GM23338 (cell line): ENCODE measurements around the gene REC8.

Experiments
- CREB1 ChIP-seq: fragments of 250-450 bp; sonication (Bioruptor Pico); IDR thresholded peaks from 2 replicates; pipeline ENCODE4 v1.5.0; 2020; ENCODE audit warnings: low read depth, mild to moderate bottlenecking, moderate library complexity
- ETS1 ChIP-seq: IDR thresholded peaks from 2 replicates; pipeline ENCODE4 v1.6.1; 2016; ENCODE audit warnings: antibody characterized with exemption
- EZH2 ChIP-seq: fragments of 200-600 bp; sonication (generic); IDR thresholded peaks from one replicate; pipeline ENCODE4 v1.8.0; 2017; ENCODE audit warnings: antibody characterized with exemption, mild to moderate bottlenecking, low read depth; ENCODE audit not compliant: unreplicated experiment
- EZH2phosphoT487 ChIP-seq: fragments of 200-600 bp; sonication (generic); IDR thresholded peaks from one replicate; pipeline ENCODE4 v1.8.1; 2018; ENCODE audit warnings: antibody characterized with exemption; ENCODE audit not compliant: unreplicated experiment
- JUNB ChIP-seq: IDR thresholded peaks from one replicate; pipeline ENCODE4 v1.6.1; 2016; ENCODE audit warnings: antibody characterized with exemption; ENCODE audit not compliant: unreplicated experiment
- NANOG ChIP-seq: IDR thresholded peaks from 2 replicates; pipeline ENCODE4 v1.6.1; 2016; ENCODE audit warnings: antibody characterized with exemption, borderline replicate concordance
- POLR2AphosphoS5 ChIP-seq: IDR thresholded peaks from 2 replicates; pipeline ENCODE4 v1.6.1; 2016; ENCODE audit warnings: antibody characterized with exemption, low read depth
- ZNF114 ChIP-seq: fragments of 250-450 bp; sonication (Bioruptor Pico); IDR thresholded peaks from 2 replicates; pipeline ENCODE4 v1.5.0; 2020; ENCODE audit warnings: mild to moderate bottlenecking, moderate library complexity
- ZNF331 ChIP-seq: fragments of 250-450 bp; sonication (Bioruptor Pico); IDR thresholded peaks from 2 replicates; pipeline ENCODE4 v1.5.0; 2020; ENCODE audit warnings: low read depth, mild to moderate bottlenecking, moderate library complexity
- ZNF462 ChIP-seq: fragments of 250-450 bp; sonication (Bioruptor Pico); IDR thresholded peaks from 2 replicates; pipeline ENCODE4 v1.5.0; 2020; ENCODE audit warnings: mild to moderate bottlenecking, moderate library complexity
- TF ChIP-seq, protein P1 (sequence below), 2 experiments: fragments of 200-600 bp in 1 of 2; sonication (generic) in 1 of 2; conservative IDR thresholded peaks; 2 replicates each; pipeline versions ENCODE4 v1.5.1 to v1.6.1; 2016 to 2017; ENCODE audit warnings: antibody characterized with exemption in 2 of 2, low read depth in 2 of 2, mild to moderate bottlenecking in 2 of 2, moderate library complexity in 1 of 2
- TF ChIP-seq, protein P2 (sequence below): IDR thresholded peaks from one replicate; pipeline ENCODE4 v1.6.1; 2018; ENCODE audit warnings: antibody characterized with exemption; ENCODE audit not compliant: unreplicated experiment

- TF ChIP-seq, protein P1, sequence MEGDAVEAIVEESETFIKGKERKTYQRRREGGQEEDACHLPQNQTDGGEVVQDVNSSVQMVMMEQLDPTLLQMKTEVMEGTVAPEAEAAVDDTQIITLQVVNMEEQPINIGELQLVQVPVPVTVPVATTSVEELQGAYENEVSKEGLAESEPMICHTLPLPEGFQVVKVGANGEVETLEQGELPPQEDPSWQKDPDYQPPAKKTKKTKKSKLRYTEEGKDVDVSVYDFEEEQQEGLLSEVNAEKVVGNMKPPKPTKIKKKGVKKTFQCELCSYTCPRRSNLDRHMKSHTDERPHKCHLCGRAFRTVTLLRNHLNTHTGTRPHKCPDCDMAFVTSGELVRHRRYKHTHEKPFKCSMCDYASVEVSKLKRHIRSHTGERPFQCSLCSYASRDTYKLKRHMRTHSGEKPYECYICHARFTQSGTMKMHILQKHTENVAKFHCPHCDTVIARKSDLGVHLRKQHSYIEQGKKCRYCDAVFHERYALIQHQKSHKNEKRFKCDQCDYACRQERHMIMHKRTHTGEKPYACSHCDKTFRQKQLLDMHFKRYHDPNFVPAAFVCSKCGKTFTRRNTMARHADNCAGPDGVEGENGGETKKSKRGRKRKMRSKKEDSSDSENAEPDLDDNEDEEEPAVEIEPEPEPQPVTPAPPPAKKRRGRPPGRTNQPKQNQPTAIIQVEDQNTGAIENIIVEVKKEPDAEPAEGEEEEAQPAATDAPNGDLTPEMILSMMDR (conservative IDR thresholded peaks at IDR 0.05; ENCODE audit: low read depth in 2 of 2), result no peak
- TF ChIP-seq CREB1 (CRISPR knock-in tag) (no peak), ZNF331 (CRISPR knock-in tag) (no peak), EZH2 (no peak), NANOG (no peak), POLR2AphosphoS5 (no peak), EZH2phosphoT487 (no peak), ZNF462 (CRISPR knock-in tag) (no peak), ZNF114 (CRISPR knock-in tag) (no peak), ETS1 (no peak), JUNB (no peak)
- TF ChIP-seq, protein P2, sequence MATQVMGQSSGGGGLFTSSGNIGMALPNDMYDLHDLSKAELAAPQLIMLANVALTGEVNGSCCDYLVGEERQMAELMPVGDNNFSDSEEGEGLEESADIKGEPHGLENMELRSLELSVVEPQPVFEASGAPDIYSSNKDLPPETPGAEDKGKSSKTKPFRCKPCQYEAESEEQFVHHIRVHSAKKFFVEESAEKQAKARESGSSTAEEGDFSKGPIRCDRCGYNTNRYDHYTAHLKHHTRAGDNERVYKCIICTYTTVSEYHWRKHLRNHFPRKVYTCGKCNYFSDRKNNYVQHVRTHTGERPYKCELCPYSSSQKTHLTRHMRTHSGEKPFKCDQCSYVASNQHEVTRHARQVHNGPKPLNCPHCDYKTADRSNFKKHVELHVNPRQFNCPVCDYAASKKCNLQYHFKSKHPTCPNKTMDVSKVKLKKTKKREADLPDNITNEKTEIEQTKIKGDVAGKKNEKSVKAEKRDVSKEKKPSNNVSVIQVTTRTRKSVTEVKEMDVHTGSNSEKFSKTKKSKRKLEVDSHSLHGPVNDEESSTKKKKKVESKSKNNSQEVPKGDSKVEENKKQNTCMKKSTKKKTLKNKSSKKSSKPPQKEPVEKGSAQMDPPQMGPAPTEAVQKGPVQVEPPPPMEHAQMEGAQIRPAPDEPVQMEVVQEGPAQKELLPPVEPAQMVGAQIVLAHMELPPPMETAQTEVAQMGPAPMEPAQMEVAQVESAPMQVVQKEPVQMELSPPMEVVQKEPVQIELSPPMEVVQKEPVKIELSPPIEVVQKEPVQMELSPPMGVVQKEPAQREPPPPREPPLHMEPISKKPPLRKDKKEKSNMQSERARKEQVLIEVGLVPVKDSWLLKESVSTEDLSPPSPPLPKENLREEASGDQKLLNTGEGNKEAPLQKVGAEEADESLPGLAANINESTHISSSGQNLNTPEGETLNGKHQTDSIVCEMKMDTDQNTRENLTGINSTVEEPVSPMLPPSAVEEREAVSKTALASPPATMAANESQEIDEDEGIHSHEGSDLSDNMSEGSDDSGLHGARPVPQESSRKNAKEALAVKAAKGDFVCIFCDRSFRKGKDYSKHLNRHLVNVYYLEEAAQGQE, result no peak
Measured at GRCh38 chr14:24197056-24197450, 25.2 kb downstream of the REC8 start.
